ENCODE data around the gene SLC25A11. TPM values are rescaled to one million over a fixed set of nuclear protein-coding genes. Genes with fewer than 3 reads are reported as not detected.

SLC25A11 gene
- total RNA-seq, 2 donors from 2014 or later = 23.7 to 33.2 TPM

- ATAC-seq (no peak), DNase-seq (peak in 2 of 4 donors; percentile 32 to 40)
- Histone ChIP-seq H3K9me3 (no peaks in the 10 kb centered on the region), H3K36me3 (replicated peaks in 1 of 2; ENCODE audit: insufficient read depth in 1 of 2, low read depth in 2 of 2) (no peaks in the 10 kb centered on the region), H3K27me3 (no peaks in the 10 kb centered on the region), H3K4me1 (peaks cover 45% of the 10 kb centered on the region), H3K4me3 (no peak overlapping the region), H3K27ac (peak overlapping the region in 1 of 4 donors; percentile 12)
- peak in 1 of 3 donors; percentile 7 for TF ChIP-seq POLR2A (IDR thresholded peaks at IDR 0.05)
- no peak for TF ChIP-seq CTCF (IDR thresholded peaks at IDR 0.05)
- intact Hi-C loops (cut with DNase I) = no loop called here
- WGBS, 2 donors = 62 to 66% methylated on average over 32 to 41 of the region's 48 CpGs
These were observed 38.0 kb downstream of the SLC25A11 start for GRCh38 chr17:4901648-4902344.

GRCh38 chr17:4901108-4901647, 38.7 kb downstream of the SLC25A11 start:
- peaks cover 45% of the 10 kb centered on the region for H3K4me1 ChIP-seq
- WGBS, 2 donors = 70 to 77% methylated on average over 10 to 37 of the region's 37 CpGs
- H3K27me3 ChIP-seq = no peaks in the 10 kb centered on the region
- H3K4me3 ChIP-seq = no peak overlapping the region
- H3K36me3 ChIP-seq (replicated peaks in 1 of 2; ENCODE audit: insufficient read depth in 1 of 2, low read depth in 2 of 2) = no peaks in the 10 kb centered on the region
- no peaks in the 10 kb centered on the region for H3K9me3 ChIP-seq
- DNase-seq (no peak), ATAC-seq (no peak)
- intact Hi-C loops (cut with DNase I) = no loop called here
- TF ChIP-seq POLR2A (IDR thresholded peaks at IDR 0.05) (no peak), CTCF (IDR thresholded peaks at IDR 0.05) (no peak)
- H3K27ac ChIP-seq = no peak overlapping the region

- Histone ChIP-seq H3K4me1 (peaks cover 45% of the 10 kb centered on the region), H3K4me3 (no peak overlapping the region), H3K36me3 (replicated peaks in 1 of 2; ENCODE audit: insufficient read depth in 1 of 2, low read depth in 2 of 2) (no peaks in the 10 kb centered on the region), H3K9me3 (no peaks in the 10 kb centered on the region), H3K27ac (no peak overlapping the region), H3K27me3 (no peaks in the 10 kb centered on the region)
- peak in 1 of 4 donors; percentile 26 for DNase-seq
- 51 to 63% methylated on average over 22 to 65 of the region's 65 CpGs for WGBS, 2 donors
- TF ChIP-seq POLR2A (IDR thresholded peaks at IDR 0.05) (no peak), CTCF (IDR thresholded peaks at IDR 0.05) (no peak)
- ATAC-seq = no peak
- intact Hi-C loops (cut with DNase I) = no loop called here
These were observed 39.4 kb downstream of the SLC25A11 start for GRCh38 chr17:4900231-4901107.

- WGBS, 2 donors = 5 to 20% methylated on average over 1 to 58 of the region's 60 CpGs
- peaks cover 45% of the 10 kb centered on the region for H3K4me1 ChIP-seq
- intact Hi-C loops (cut with DNase I) = loop anchor here (10.0 kb wide), 1 partner anchor 195 kb away; the partner anchor contains the start of gene PELP1
- H3K27me3 ChIP-seq = no peaks in the 10 kb centered on the region
- peak; percentile 9 to 54 (median 44) for TF ChIP-seq POLR2A (IDR thresholded peaks at IDR 0.05)
- no peak for TF ChIP-seq CTCF (IDR thresholded peaks at IDR 0.05)
- ATAC-seq (peak; percentile 78), DNase-seq (peak; percentile 88 to 94 (median 92))
- H3K4me3 ChIP-seq = peak within 1 kb of the TSS; percentile 13 to 48
- H3K27ac ChIP-seq = peak within 1 kb of the TSS in 3 of 4 donors; percentile 4 to 47 (median 46)
- H3K9me3 ChIP-seq = no peaks in the 10 kb centered on the region
- no peaks in the 10 kb centered on the region for H3K36me3 ChIP-seq (replicated peaks in 1 of 2; ENCODE audit: insufficient read depth in 1 of 2, low read depth in 2 of 2)
These were observed 40.3 kb downstream of the SLC25A11 start, which contains the start of gene C17orf107 for GRCh38 chr17:4899341-4900230. C17orf107 (plus strand) TSS chr17:4899536; CDS start chr17:4899763, 227 bp downstream.
